ENCODE results near the gene NPHP4. TPM values are rescaled to one million over a fixed set of nuclear protein-coding genes. Genes with fewer than 3 reads are reported as not detected.

The NPHP4 gene
- total RNA-seq, 2 experiments from 2014 or later, result 13.4 to 24.2 TPM

DNA sequence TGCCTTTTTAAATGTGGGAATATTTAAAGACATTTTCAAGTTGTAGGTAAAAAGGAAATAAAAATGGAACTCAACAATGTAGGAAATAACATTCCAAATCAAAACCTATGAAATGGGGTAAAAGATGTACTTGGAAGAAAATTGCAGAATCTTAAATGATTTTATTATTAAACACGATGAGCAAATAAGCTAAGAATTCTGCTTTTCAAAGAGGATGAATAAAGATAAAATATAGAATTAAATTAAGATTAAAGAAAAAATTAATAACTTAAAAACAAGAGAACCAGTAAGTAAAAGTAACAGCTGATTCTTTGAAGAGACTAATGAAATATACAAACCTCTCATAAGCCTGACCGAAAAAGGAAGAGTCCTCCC, 74.0 kb downstream of the NPHP4 start:
- BruUV-seq (replicated peaks), result no TSS peak
- no peaks in the 10 kb centered on the region for H4K20me1 ChIP-seq (ENCODE audit: insufficient read depth, low read length)
- H2AFZ ChIP-seq (ENCODE audit: low read length), result no peak overlapping the region
- no peak overlapping the region for H3K27ac ChIP-seq (ENCODE audit: low read depth, low read length, poor library complexity, severe bottlenecking)
- no peak overlapping the region for H3K4me2 ChIP-seq (ENCODE audit: low read length)
- H3K9me3 ChIP-seq (ENCODE audit: low read length), result no peaks in the 10 kb centered on the region
- DNase-seq (ENCODE audit: low spot score), result no peak
- POLR2A ChIA-PET, result no interaction called here
- H3K4me3 ChIP-seq (ENCODE audit: low read depth, low read length, poor library complexity, severe bottlenecking), result no peak overlapping the region
- CTCF ChIA-PET (ENCODE audit: unreplicated experiment), result no interaction called here
- intact Hi-C loops (cut with micrococcal nuclease; ENCODE audit: unreplicated experiment), result no loop called here
- no peaks in the 10 kb centered on the region for H3K36me3 ChIP-seq (ENCODE audit: insufficient read depth, low read length)
- TF ChIP-seq EZH2phosphoT487 (IDR thresholded peaks at IDR 0.05; ENCODE audit: borderline replicate concordance, low read depth, low read length), result no peak
- TF ChIP-seq, protein P1, sequence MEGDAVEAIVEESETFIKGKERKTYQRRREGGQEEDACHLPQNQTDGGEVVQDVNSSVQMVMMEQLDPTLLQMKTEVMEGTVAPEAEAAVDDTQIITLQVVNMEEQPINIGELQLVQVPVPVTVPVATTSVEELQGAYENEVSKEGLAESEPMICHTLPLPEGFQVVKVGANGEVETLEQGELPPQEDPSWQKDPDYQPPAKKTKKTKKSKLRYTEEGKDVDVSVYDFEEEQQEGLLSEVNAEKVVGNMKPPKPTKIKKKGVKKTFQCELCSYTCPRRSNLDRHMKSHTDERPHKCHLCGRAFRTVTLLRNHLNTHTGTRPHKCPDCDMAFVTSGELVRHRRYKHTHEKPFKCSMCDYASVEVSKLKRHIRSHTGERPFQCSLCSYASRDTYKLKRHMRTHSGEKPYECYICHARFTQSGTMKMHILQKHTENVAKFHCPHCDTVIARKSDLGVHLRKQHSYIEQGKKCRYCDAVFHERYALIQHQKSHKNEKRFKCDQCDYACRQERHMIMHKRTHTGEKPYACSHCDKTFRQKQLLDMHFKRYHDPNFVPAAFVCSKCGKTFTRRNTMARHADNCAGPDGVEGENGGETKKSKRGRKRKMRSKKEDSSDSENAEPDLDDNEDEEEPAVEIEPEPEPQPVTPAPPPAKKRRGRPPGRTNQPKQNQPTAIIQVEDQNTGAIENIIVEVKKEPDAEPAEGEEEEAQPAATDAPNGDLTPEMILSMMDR (conservative IDR thresholded peaks at IDR 0.05; ENCODE audit: low read length), result no peak
- no peaks in the 10 kb centered on the region for H3K9me2 ChIP-seq (ENCODE audit: insufficient read depth, low read length)
- H3K4me1 ChIP-seq (ENCODE audit: insufficient read depth, low read length, poor library complexity, severe bottlenecking), result no peaks in the 10 kb centered on the region
- H3K79me2 ChIP-seq (ENCODE audit: insufficient read depth, low read depth, low read length), result no peaks in the 10 kb centered on the region

DNA sequence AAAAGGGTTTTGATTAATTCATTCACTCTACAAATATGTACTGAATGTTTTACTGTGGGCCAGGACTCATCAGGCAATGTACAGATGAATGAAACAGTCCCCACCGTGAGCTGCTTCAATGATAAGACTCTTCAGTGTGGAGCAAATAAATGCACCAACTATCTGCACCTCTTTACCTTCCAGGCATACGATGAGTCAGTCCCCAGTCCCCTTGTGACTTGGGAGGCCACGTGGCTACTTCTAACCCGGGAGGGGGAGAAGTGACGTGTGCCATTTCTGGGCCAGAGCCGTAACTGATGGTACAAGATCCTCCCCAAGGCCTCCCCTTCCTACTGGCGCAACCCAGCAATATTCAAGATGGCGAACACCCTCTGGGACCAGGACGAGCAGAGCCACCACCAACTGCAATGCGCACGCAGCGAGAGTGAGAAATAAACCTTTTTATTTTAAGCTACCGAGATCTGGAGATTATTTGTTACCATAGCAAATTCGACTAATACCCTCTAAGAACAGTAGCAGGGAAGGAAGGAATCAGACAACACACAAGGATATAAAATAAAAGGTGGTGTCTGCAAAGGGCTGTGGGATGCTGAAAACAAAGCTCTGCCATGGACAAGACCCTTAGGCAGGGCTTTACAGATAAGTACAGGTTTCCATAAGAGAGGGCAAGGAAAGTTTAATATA, 74.5 kb downstream of the NPHP4 start:
- no peaks in the 10 kb centered on the region for H3K36me3 ChIP-seq (ENCODE audit: insufficient read depth, low read length)
- no peaks in the 10 kb centered on the region for H3K9me3 ChIP-seq (ENCODE audit: low read length)
- intact Hi-C loops (cut with micrococcal nuclease; ENCODE audit: unreplicated experiment), result no loop called here
- H3K4me1 ChIP-seq (ENCODE audit: insufficient read depth, low read length, poor library complexity, severe bottlenecking), result no peaks in the 10 kb centered on the region
- H2AFZ ChIP-seq (ENCODE audit: low read length), result no peak overlapping the region
- CTCF ChIA-PET (ENCODE audit: unreplicated experiment), result interaction anchor here (0.5 kb wide), 1 partner anchor 530 kb away, joined by 3 read pairs; no protein-coding TSS in a partner anchor
- no peak overlapping the region for H3K4me3 ChIP-seq (ENCODE audit: low read depth, low read length, poor library complexity, severe bottlenecking)
- no TSS peak for BruUV-seq (replicated peaks)
- no peaks in the 10 kb centered on the region for H3K9me2 ChIP-seq (ENCODE audit: insufficient read depth, low read length)
- no peak overlapping the region for H3K4me2 ChIP-seq (ENCODE audit: low read length)
- H3K79me2 ChIP-seq (ENCODE audit: insufficient read depth, low read depth, low read length), result no peaks in the 10 kb centered on the region
- no peak for DNase-seq (ENCODE audit: low spot score)
- no peak overlapping the region for H3K27ac ChIP-seq (ENCODE audit: low read depth, low read length, poor library complexity, severe bottlenecking)
- no peaks in the 10 kb centered on the region for H4K20me1 ChIP-seq (ENCODE audit: insufficient read depth, low read length)
- POLR2A ChIA-PET, result interaction anchor here (0.7 kb wide), 1 partner anchor 13 kb away, joined by 3 read pairs; no protein-coding TSS in a partner anchor
- no peak for TF ChIP-seq EZH2phosphoT487 (IDR thresholded peaks at IDR 0.05; ENCODE audit: borderline replicate concordance, low read depth, low read length)
- TF ChIP-seq, protein P1 (conservative IDR thresholded peaks at IDR 0.05; ENCODE audit: low read length), result no peak

DNA sequence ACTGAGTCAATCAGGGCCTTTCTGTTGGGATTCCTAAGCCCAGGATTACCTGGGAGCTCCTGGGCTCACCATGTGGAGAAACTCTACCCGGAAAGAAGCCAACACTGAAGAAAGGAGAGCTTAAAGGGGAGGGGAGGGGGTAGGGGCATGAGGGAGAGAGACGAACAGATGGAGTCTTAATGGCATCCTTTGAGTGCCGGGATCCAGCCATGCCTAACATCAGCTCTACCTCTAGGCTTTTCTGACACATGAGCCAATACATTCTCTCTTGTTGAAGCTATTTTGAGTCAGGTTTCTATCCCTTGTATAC, 75.0 kb downstream of the NPHP4 start:
- no peaks in the 10 kb centered on the region for H4K20me1 ChIP-seq (ENCODE audit: insufficient read depth, low read length)
- no peak for TF ChIP-seq EZH2phosphoT487 (IDR thresholded peaks at IDR 0.05; ENCODE audit: borderline replicate concordance, low read depth, low read length)
- TF ChIP-seq, protein P1 (conservative IDR thresholded peaks at IDR 0.05; ENCODE audit: low read length), result no peak
- H3K27ac ChIP-seq (ENCODE audit: low read depth, low read length, poor library complexity, severe bottlenecking), result no peak overlapping the region
- DNase-seq (ENCODE audit: low spot score), result no peak
- no peaks in the 10 kb centered on the region for H3K4me1 ChIP-seq (ENCODE audit: insufficient read depth, low read length, poor library complexity, severe bottlenecking)
- ChIA-PET CTCF (ENCODE audit: unreplicated experiment) (interaction anchor here (0.6 kb wide), 1 partner anchor 172 kb away, joined by 3 read pairs; no protein-coding TSS in a partner anchor), POLR2A (interaction anchor here (0.7 kb wide), 1 partner anchor 13 kb away, joined by 3 read pairs; no protein-coding TSS in a partner anchor)
- intact Hi-C loops (cut with micrococcal nuclease; ENCODE audit: unreplicated experiment), result no loop called here
- no peaks in the 10 kb centered on the region for H3K36me3 ChIP-seq (ENCODE audit: insufficient read depth, low read length)
- BruUV-seq (replicated peaks), result no TSS peak
- no peak overlapping the region for H2AFZ ChIP-seq (ENCODE audit: low read length)
- H3K9me3 ChIP-seq (ENCODE audit: low read length), result no peaks in the 10 kb centered on the region
- no peaks in the 10 kb centered on the region for H3K9me2 ChIP-seq (ENCODE audit: insufficient read depth, low read length)
- H3K4me3 ChIP-seq (ENCODE audit: low read depth, low read length, poor library complexity, severe bottlenecking), result no peak overlapping the region
- no peaks in the 10 kb centered on the region for H3K79me2 ChIP-seq (ENCODE audit: insufficient read depth, low read depth, low read length)
- H3K4me2 ChIP-seq (ENCODE audit: low read length), result no peak overlapping the region
